GM19452 (cell line): ENCODE measurements around the gene HP1BP3.

ENCODE experiments used
- ATAC-seq: cut with Tn5 transposase; IDR thresholded peaks from one replicate; pipeline ENCODE4 v1.9.1; 2021; ENCODE audit not compliant: unreplicated experiment

Gene HP1BP3

GRCh38 chr1:20712215-20712577 lies 74.9 kb downstream of the HP1BP3 start:
- no peak for ATAC-seq

GRCh38 chr1:20711285-20712214 lies 75.6 kb downstream of the HP1BP3 start:
- no peak for ATAC-seq

GRCh38 chr1:20710469-20711284 lies 76.4 kb downstream of the HP1BP3 start:
- no peak for ATAC-seq

- ATAC-seq = no peak
Measured at GRCh38 chr1:20709868-20710267, 77.2 kb downstream of the HP1BP3 start.

GRCh38 chr1:20708891-20709290 lies 78.2 kb downstream of the HP1BP3 start:
- no peak for ATAC-seq

- ATAC-seq = no peak
Measured at GRCh38 chr1:20708057-20708456, 79.0 kb downstream of the HP1BP3 start.

- ATAC-seq = no peak
Measured at GRCh38 chr1:20706841-20707240, 80.3 kb downstream of the HP1BP3 start.

GRCh38 chr1:20705203-20705755 lies 81.8 kb downstream of the HP1BP3 start:
- no peak for ATAC-seq

GRCh38 chr1:20704390-20705202 lies 82.5 kb downstream of the HP1BP3 start:
- ATAC-seq = no peak

GRCh38 chr1:20703124-20703756 lies 83.9 kb downstream of the HP1BP3 start:
- no peak for ATAC-seq

GRCh38 chr1:20702416-20702815 lies 84.7 kb downstream of the HP1BP3 start:
- ATAC-seq = no peak

- ATAC-seq = no peak
Measured at GRCh38 chr1:20701847-20702246, 85.3 kb downstream of the HP1BP3 start.

GRCh38 chr1:20701446-20701845 lies 85.7 kb downstream of the HP1BP3 start:
- ATAC-seq = no peak

GRCh38 chr1:20700636-20701215 lies 86.4 kb downstream of the HP1BP3 start:
- no peak for ATAC-seq

- no peak for ATAC-seq
Measured at GRCh38 chr1:20699558-20699957, 87.5 kb downstream of the HP1BP3 start.

GRCh38 chr1:20698195-20698910 lies 88.8 kb downstream of the HP1BP3 start:
- ATAC-seq = no peak

GRCh38 chr1:20697563-20697962 lies 89.5 kb downstream of the HP1BP3 start:
- ATAC-seq = no peak

GRCh38 chr1:20696397-20697333 lies 90.4 kb downstream of the HP1BP3 start:
- peak; percentile 86 for ATAC-seq
